Ovary (tissue), 3 donors: ENCODE measurements around the gene OR2V2.

Experiments used
- POLR2A ChIP-seq: fragments of 450-650 bp; IDR thresholded peaks from one replicate; pipeline ENCODE4 v1.6.1; 2017; ENCODE audit warnings: antibody characterized with exemption, mild to moderate bottlenecking, moderate library complexity
- TF ChIP-seq, protein P1 (sequence below), 3 donors: fragments of 450-650 bp in 2 of 3; fragments of 200-600 bp in 1 of 3; IDR thresholded peaks; one replicate each; pipeline versions ENCODE4 v1.5.1 to v1.8.0; 2016 to 2022; ENCODE audit warnings: antibody characterized with exemption in 3 of 3, mild to moderate bottlenecking in 1 of 3
- donor health status: DM: no; HTN: no; CAD: no.

- TF ChIP-seq, protein P1, sequence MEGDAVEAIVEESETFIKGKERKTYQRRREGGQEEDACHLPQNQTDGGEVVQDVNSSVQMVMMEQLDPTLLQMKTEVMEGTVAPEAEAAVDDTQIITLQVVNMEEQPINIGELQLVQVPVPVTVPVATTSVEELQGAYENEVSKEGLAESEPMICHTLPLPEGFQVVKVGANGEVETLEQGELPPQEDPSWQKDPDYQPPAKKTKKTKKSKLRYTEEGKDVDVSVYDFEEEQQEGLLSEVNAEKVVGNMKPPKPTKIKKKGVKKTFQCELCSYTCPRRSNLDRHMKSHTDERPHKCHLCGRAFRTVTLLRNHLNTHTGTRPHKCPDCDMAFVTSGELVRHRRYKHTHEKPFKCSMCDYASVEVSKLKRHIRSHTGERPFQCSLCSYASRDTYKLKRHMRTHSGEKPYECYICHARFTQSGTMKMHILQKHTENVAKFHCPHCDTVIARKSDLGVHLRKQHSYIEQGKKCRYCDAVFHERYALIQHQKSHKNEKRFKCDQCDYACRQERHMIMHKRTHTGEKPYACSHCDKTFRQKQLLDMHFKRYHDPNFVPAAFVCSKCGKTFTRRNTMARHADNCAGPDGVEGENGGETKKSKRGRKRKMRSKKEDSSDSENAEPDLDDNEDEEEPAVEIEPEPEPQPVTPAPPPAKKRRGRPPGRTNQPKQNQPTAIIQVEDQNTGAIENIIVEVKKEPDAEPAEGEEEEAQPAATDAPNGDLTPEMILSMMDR (IDR thresholded peaks at IDR 0.05), result no peak
- TF ChIP-seq POLR2A, result no peak
Observed at GRCh38 chr5:181149806-181150733, 2.7 kb downstream of the OR2V2 start.
